GM12872 (cell line): Measurements from ENCODE around the gene CPN2.

Experiments
- TF ChIP-seq, protein P1 (sequence below): IDR thresholded peaks from 3 replicates; pipeline ENCODE4 v1.5.1; 2011; ENCODE audit warnings: low read depth, mild to moderate bottlenecking, low read length, moderate library complexity; ENCODE audit not compliant: insufficient read depth

Gene CPN2

GRCh38 chr3:194323785-194324735 lies 27.1 kb downstream of the CPN2 start:
- TF ChIP-seq, protein P1, sequence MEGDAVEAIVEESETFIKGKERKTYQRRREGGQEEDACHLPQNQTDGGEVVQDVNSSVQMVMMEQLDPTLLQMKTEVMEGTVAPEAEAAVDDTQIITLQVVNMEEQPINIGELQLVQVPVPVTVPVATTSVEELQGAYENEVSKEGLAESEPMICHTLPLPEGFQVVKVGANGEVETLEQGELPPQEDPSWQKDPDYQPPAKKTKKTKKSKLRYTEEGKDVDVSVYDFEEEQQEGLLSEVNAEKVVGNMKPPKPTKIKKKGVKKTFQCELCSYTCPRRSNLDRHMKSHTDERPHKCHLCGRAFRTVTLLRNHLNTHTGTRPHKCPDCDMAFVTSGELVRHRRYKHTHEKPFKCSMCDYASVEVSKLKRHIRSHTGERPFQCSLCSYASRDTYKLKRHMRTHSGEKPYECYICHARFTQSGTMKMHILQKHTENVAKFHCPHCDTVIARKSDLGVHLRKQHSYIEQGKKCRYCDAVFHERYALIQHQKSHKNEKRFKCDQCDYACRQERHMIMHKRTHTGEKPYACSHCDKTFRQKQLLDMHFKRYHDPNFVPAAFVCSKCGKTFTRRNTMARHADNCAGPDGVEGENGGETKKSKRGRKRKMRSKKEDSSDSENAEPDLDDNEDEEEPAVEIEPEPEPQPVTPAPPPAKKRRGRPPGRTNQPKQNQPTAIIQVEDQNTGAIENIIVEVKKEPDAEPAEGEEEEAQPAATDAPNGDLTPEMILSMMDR, result no peak

- TF ChIP-seq, protein P1, result no peak
These were observed 28.4 kb downstream of the CPN2 start for GRCh38 chr3:194322678-194323211.

GRCh38 chr3:194321693-194322640 lies 29.2 kb downstream of the CPN2 start:
- TF ChIP-seq, protein P1, result no peak

DNA sequence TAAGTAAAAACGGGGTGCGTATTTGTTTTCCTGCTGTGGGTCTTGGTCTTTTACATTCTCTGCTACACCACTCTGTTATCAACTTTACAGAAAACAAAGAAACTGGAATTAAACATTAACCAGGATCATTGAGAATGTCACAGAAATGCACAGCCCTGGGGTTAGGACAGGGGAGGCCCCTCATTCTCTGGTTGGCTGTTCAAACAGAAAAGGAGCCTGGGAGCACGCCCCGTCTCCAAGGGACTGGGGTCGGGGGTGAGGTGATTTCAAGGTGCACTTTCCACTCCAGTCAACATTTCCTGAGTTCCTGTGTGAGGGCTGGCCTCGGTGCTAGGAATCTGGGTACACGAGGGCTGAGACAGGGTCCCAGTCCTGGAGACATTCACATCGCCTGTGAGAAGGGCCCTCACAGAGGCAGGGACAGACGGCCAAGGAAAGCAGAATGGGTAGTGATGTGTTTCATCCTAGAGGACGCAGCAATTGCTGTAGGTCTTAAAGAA lies 30.3 kb downstream of the CPN2 start:
- TF ChIP-seq, protein P1, result no peak

DNA sequence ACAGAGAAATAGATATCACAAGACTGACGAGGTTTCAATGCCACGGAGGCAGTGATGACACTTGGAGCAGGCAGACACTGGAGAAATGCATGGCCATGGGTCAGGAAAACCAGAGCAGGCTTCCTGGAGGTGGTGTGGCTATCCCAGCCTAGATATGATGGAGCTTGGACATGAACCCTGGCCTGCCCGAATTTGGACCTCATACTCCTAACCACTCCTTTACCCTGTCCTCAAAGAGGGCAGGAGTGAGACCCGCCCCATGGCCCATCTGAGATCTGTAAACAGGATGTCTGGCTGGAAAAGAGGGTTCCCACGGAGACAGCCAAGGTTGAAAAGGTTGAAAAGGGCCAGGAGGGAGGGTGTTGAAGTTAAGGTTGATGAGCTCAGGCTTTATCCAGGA lies 31.0 kb downstream of the CPN2 start:
- TF ChIP-seq, protein P1, result no peak

GRCh38 chr3:194318511-194319161 lies 32.5 kb downstream of the CPN2 start:
- TF ChIP-seq, protein P1, result no peak
